Measurements from ENCODE around the gene GRIN3B. TPM values are rescaled to one million over a fixed set of nuclear protein-coding genes. Genes with fewer than 3 reads are reported as not detected.
A peak's percentile ranks its signal among the peaks of the same experiment; 100 is the strongest.

GRIN3B gene
- total RNA-seq, 1 donor from 2014 or later: not detected

DNA sequence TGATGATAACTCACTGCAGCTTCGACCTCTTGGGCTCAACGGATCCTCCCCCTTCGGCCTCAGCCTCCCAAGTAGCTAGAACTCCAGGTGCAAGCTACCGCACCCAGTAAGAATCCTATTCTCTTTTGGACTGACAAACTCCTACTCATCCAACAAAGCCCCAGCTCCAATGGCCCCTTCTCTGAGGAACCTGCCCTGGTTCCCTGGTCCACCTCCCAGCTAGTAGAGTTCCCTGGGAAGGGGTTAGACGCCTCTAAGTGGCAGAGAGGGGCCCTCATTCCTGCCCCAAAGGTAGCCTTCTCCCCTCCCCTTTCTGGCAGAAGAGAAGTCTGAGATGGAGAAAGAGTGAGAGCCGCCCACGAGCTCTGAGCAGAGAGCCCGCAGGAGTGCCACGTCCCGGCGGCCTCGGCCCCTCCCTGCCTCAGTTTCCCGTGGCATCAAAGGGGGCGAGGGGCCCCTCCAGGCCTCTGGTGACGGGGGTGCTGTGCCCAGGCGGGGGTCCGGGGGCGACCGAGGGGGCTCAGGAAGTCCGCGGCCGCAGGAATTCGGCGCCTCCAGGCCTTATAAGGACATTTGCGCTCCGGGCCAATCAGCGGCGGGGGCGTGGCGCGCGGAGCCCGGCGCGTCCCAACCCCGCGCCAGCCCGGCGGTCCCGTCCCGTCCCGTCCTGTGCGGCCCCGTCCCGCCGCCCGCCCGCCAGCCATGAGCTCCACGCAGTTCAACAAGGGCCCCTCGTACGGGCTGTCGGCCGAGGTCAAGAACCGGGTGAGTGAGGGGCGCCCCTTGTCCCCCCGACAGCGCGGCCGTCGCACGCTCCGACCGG, 26.0 kb downstream of the GRIN3B start, which contains the start of gene CNN2:
Gene CNN2 (plus strand): TSS at position 649 of the 823 bp plus-strand sequence. CDS start 54 bp downstream, at position 703.
- TF ChIP-seq, protein P1, sequence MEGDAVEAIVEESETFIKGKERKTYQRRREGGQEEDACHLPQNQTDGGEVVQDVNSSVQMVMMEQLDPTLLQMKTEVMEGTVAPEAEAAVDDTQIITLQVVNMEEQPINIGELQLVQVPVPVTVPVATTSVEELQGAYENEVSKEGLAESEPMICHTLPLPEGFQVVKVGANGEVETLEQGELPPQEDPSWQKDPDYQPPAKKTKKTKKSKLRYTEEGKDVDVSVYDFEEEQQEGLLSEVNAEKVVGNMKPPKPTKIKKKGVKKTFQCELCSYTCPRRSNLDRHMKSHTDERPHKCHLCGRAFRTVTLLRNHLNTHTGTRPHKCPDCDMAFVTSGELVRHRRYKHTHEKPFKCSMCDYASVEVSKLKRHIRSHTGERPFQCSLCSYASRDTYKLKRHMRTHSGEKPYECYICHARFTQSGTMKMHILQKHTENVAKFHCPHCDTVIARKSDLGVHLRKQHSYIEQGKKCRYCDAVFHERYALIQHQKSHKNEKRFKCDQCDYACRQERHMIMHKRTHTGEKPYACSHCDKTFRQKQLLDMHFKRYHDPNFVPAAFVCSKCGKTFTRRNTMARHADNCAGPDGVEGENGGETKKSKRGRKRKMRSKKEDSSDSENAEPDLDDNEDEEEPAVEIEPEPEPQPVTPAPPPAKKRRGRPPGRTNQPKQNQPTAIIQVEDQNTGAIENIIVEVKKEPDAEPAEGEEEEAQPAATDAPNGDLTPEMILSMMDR (IDR thresholded peaks at IDR 0.05): no peak
- H3K4me1 ChIP-seq: peaks cover 21 to 34% of the 10 kb centered on the region in 2 donors
- peaks cover 13 to 16% of the 10 kb centered on the region in 2 donors for H3K36me3 ChIP-seq
- H3K27me3 ChIP-seq: no peaks in the 10 kb centered on the region
- H3K9me3 ChIP-seq: no peaks in the 10 kb centered on the region
- peak in 1 of 2 donors; percentile 90 for DNase-seq (ENCODE audit: low spot score in 2 of 2)
- intact Hi-C loops (cut with DNase I): loop anchor here (2.0 to 5.0 kb wide), 4 partner anchors 15 to 243 kb away; partner anchors contain the start of genes ABCA7, ATP5F1D, CIRBP and POLR2E
- peak within 1 kb of the TSS; percentile 95 to 97 for H3K4me3 ChIP-seq
- peak within 1 kb of the TSS; percentile 99 to 100 for H3K27ac ChIP-seq

DNA sequence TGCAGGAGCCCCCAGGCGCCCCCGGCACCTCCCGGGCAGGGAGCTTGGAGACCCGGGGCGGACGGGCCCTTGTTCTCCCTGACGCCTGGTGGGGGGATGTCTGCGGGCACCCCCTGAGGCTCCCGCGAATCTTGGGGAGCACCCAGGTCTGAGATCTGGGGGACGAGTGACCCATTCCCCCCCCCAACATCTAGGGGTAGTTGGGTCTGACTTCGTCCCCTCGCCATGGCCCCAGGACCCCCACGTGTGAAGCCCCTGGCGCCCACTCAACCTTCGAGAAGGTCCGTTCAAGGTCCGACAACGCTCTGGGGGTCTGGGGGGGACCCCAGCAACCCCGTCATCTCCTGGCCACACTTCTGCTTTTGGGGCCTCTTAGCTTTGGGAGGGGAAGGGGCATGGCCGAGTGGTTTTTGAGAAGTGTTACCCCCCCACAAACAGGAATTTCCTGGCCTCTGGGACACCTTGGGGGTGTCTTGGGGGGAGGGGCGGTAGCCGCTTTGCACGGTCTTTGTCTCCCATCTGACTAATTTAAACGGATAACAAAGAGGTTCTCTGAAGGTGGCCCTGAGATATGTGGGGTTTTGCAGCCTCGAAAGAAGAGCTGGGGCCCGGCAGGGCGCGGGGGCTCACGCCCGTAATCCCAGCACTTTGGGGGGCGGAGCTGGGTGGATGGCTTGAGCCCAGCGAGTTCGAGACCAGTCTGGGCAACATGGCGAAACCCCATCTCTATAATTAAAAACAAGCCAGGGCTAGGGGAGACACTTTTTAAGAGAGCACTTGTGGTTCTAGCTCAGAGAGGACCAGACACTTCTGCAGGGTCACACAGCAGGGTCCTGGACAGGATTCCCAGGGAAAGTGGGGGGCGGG, 26.8 kb downstream of the GRIN3B start:
- DNase-seq (ENCODE audit: low spot score in 2 of 2): no peak
- Histone ChIP-seq H3K4me3 (peak overlapping the region; percentile 95 to 97), H3K4me1 (peaks cover 18 to 30% of the 10 kb centered on the region in 2 donors), H3K36me3 (peaks cover 18 to 21% of the 10 kb centered on the region in 2 donors), H3K27ac (peak overlapping the region; percentile 99 to 100), H3K9me3 (no peaks in the 10 kb centered on the region), H3K27me3 (no peaks in the 10 kb centered on the region)
- intact Hi-C loops (cut with DNase I): loop anchor here (2.0 to 5.0 kb wide), 4 partner anchors 14 to 242 kb away; partner anchors contain the start of genes ABCA7, ATP5F1D, CIRBP and POLR2E
- TF ChIP-seq, protein P1 (IDR thresholded peaks at IDR 0.05): no peak

DNA sequence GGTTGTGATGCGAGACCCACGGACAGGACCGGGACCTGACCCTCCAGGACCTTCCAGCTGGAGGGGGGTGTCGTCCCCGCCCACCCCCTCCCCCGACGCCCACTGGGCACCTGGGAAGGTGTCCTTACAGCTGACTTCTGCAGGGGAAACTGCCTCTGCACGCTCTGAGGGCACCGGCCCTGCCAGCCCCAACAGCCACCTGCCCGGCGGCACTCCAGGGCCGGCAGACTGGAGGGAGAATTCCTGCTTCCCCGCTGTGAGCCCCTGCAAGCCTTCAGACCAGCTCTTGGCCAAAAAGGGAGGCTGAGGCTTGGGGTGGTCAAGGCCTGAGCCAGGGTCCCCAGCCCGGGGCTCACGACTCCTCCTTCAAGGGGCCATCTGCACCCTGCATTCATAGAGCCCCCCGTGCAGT, 27.4 kb downstream of the GRIN3B start:
- Histone ChIP-seq H3K27me3 (no peaks in the 10 kb centered on the region), H3K27ac (peak overlapping the region; percentile 99 to 100), H3K9me3 (no peaks in the 10 kb centered on the region), H3K4me1 (peaks cover 17 to 24% of the 10 kb centered on the region in 2 donors), H3K4me3 (peak overlapping the region; percentile 95 to 97), H3K36me3 (peaks cover 25 to 27% of the 10 kb centered on the region in 2 donors)
- no peak for DNase-seq (ENCODE audit: low spot score in 2 of 2)
- intact Hi-C loops (cut with DNase I): loop anchor here (2.0 to 5.0 kb wide), 4 partner anchors 13 to 241 kb away; partner anchors contain the start of genes ABCA7, ATP5F1D, CIRBP and POLR2E
- TF ChIP-seq, protein P1 (IDR thresholded peaks at IDR 0.05): no peak

DNA sequence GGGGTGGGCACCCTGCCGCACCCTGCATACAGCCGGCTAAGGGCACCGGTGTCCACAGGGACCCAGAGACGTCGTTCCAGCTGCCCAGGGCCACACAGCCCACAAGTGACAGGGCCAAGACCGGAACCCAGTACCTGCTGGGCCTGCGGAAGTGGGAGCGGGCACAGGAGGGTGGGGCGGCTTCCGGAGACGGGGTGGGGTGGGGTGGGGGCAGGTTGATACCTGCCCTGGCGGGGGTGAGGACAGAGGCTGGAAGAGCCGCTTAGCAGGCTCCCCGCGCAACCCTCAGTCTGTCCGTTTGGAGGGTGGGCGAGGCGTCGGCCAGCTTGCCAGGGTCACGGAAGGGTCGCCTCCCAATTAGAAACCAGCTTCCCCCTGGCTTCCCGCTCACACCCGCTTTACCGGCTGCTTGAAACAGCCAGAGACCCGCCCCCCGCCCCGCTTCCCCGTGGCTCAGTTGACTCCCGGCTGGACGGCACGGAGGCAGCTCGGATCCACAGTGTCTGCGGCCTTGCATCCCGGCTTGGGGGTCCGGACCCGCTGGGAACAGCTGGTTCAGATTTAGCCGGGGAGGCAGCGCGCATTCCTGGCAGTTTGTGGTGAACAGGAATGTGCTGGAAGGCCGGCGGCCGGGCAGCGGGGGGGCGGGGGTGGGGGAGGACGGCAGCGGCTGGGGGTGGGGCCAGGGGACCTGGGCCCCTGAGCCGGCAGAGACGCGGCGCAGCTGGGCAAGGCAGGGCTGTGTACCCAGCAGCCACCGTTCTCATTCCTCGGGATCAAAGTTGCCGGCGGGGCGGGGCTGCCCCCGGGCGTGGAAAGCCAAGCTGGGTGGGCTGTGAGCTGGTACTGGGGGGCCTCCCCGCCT, 28.1 kb downstream of the GRIN3B start:
- Histone ChIP-seq H3K4me3 (peak overlapping the region; percentile 95 to 97), H3K27me3 (no peaks in the 10 kb centered on the region), H3K36me3 (peaks cover 31 to 34% of the 10 kb centered on the region in 2 donors), H3K27ac (peak overlapping the region; percentile 99 to 100), H3K4me1 (peaks cover 13 to 20% of the 10 kb centered on the region in 2 donors), H3K9me3 (no peaks in the 10 kb centered on the region)
- TF ChIP-seq, protein P1 (IDR thresholded peaks at IDR 0.05): no peak
- intact Hi-C loops (cut with DNase I): loop anchor here (5.0 kb wide), 1 partner anchor 214 kb away; the partner anchor contains the start of gene ATP5F1D
- peak in 1 of 2 donors; percentile 87 for DNase-seq (ENCODE audit: low spot score in 2 of 2)

Data from ascending aorta (tissue), 2 donors.